GM23248 (cell line): ENCODE results near the gene EXOC1. TPM values are rescaled to one million over a fixed set of nuclear protein-coding genes. Genes with fewer than 3 reads are reported as not detected.

Source experiments
- DNase-seq: peaks from one replicate; pipeline ENCODE4 v3.0.0-alpha.2; 2015
- H2AFZ ChIP-seq: fragments of 200-600 bp; sonication (generic); 2 replicates; pipeline ENCODE4 v1.6.1; 2016; ENCODE audit warnings: antibody characterized with exemption
- H3F3A ChIP-seq: fragments of 200-600 bp; sonication (generic); 2 replicates; pipeline ENCODE4 v1.6.1; 2016; ENCODE audit warnings: mild to moderate bottlenecking, antibody characterized with exemption, mixed run types; ENCODE audit not compliant: insufficient read depth
- H3K27ac ChIP-seq: fragments of 200-600 bp; sonication (generic); 2 replicates; pipeline ENCODE4 v1.5.1; 2016; ENCODE audit warnings: mild to moderate bottlenecking
- H3K27me3 ChIP-seq: fragments of 200-600 bp; sonication (generic); replicated peaks from 2 replicates; pipeline ENCODE4 v1.6.1; 2016; ENCODE audit warnings: mild to moderate bottlenecking; ENCODE audit not compliant: insufficient read depth
- H3K36me3 ChIP-seq: fragments of 200-600 bp; sonication (generic); 2 replicates; pipeline ENCODE4 v1.6.1; 2016; ENCODE audit warnings: low read depth, mild to moderate bottlenecking
- H3K4me1 ChIP-seq: fragments of 200-600 bp; sonication (generic); 2 replicates; pipeline ENCODE4 v1.6.1; 2016; ENCODE audit warnings: mild to moderate bottlenecking; ENCODE audit not compliant: insufficient read depth
- H3K4me2 ChIP-seq: fragments of 200-600 bp; sonication (generic); one replicate; pipeline ENCODE4 v1.6.1; 2016; ENCODE audit warnings: mild to moderate bottlenecking; ENCODE audit not compliant: unreplicated experiment
- H3K4me3 ChIP-seq: fragments of 200-600 bp; sonication (generic); 2 replicates; pipeline ENCODE4 v1.5.1; 2016; ENCODE audit warnings: mild to moderate bottlenecking
- H3K79me2 ChIP-seq: fragments of 200-600 bp; sonication (generic); 2 replicates; pipeline ENCODE4 v1.6.1; 2016; ENCODE audit warnings: mild to moderate bottlenecking; ENCODE audit not compliant: insufficient read depth
- H3K9ac ChIP-seq: fragments of 200-600 bp; sonication (generic); 2 replicates; pipeline ENCODE4 v1.6.1; 2016; ENCODE audit warnings: mild to moderate bottlenecking
- H3K9me2 ChIP-seq: fragments of 200-600 bp; sonication (generic); 2 replicates; pipeline ENCODE4 v1.6.1; 2016; ENCODE audit warnings: mixed run types, mild to moderate bottlenecking, moderate library complexity; ENCODE audit not compliant: insufficient read depth
- H3K9me3 ChIP-seq: fragments of 200-600 bp; sonication (generic); one replicate; pipeline ENCODE4 v1.6.1; 2017; ENCODE audit warnings: low read depth
- H4K20me1 ChIP-seq: fragments of 200-600 bp; sonication (generic); 2 replicates; pipeline ENCODE4 v1.6.0; 2016; ENCODE audit not compliant: insufficient read depth
- EZH2 ChIP-seq: fragments of 200-600 bp; sonication (generic); IDR thresholded peaks from 2 replicates; pipeline ENCODE4 v1.6.1; 2018; ENCODE audit warnings: antibody characterized with exemption, mild to moderate bottlenecking; ENCODE audit not compliant: insufficient read depth, poor library complexity, severe bottlenecking
- EZH2phosphoT487 ChIP-seq: fragments of 200-600 bp; sonication (generic); IDR thresholded peaks from 2 replicates; pipeline ENCODE4 v1.6.1; 2018; ENCODE audit warnings: antibody characterized with exemption, moderate library complexity, mild to moderate bottlenecking, low read depth; ENCODE audit not compliant: insufficient read depth
- WGBS, 2 experiments: methylation state at CpG; one replicate each; pipeline ENCODE4 v1.1.6; 2015 to 2017; ENCODE audit warnings: low lambda C conversion rate in 2 of 2, low coverage in 1 of 2; ENCODE audit errors: missing lambda C conversion rate in 2 of 2; 5-methylcytosine and 5-hydroxymethylcytosine counted together
- in situ Hi-C: fragments of 300-500 bp; cut with MboI; formaldehyde crosslinking; loops from 2 replicates; pipeline ENCODE4 v1.15.0; 2020
- polyA plus RNA-seq: library from polyadenylated mRNA; unstranded; fragments of >200 nt; fragmentation: Nextera tagmentation; extraction: Ambion mirVana; gene quantifications from 2 replicates; pipeline ENCODE4 v1.2.1, GENCODE V29; 2016
- total RNA-seq: library from RNA; depleted of rRNA; stranded (reverse); fragments of >200 nt; shearing (Covaris generic); gene quantifications from 2 replicates; pipeline ENCODE4 v1.2.3, GENCODE V29; 2014

Gene EXOC1
- total and polyA plus RNA-seq, 2 experiments from 2014 or later = 35.5 to 44.7 TPM

DNA sequence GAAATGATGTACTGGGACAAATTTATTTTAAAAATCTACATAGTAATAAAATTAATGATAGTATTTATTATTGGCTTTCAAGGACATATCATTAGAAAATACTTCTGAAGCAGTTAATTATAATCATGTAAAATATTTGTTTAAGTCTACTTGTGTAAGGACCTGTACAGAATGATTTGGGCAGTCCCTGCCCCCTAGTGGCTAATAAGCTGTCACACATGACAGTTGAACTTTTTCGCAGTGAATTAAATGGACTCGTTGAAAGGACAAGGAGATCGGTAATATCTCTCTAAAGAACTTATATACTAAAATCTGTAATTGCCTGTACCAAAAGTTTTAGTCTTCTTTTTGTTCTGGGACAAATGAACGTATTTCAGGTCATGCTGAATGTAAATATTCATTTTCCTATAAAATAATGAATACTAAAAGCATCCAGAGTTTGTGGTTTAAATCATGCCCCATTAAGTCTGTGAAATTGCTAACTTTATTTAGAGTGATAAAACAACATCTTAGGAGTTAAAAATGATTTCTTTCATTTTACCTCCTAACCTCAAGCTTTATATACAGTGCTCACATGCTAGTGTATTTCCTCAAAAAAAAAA is 13.6 kb downstream of the EXOC1 start:
- Histone ChIP-seq H3K4me1 (peaks cover 32% of the 10 kb centered on the region), H3K27ac (peak overlapping the region; percentile 84), H3K79me2 (peaks cover 33% of the 10 kb centered on the region), H3K9me3 (no peaks in the 10 kb centered on the region), H3K36me3 (peaks cover 33% of the 10 kb centered on the region), H4K20me1 (no peaks in the 10 kb centered on the region), H3F3A (peaks cover 30% of the 10 kb centered on the region), H3K9me2 (no peaks in the 10 kb centered on the region), H3K4me3 (peak overlapping the region; percentile 55), H2AFZ (0 out of 2 replicates have a peak overlapping the region, but pooled peaks have one; percentile 17), H3K27me3 (no peaks in the 10 kb centered on the region), H3K9ac (peak overlapping the region; percentile 22; the same call in 1 of the 2 replicates), H3K4me2 (peak overlapping the region; percentile 76)
- TF ChIP-seq EZH2 (no peak), EZH2phosphoT487 (no peak)
- in situ Hi-C loops = loop anchor here (25.0 kb wide), 1 partner anchor 430 kb away; no protein-coding TSS in a partner anchor
- 6 to 7% methylated on average over 4 of the region's 4 CpGs for WGBS, 2 experiments
- peak; percentile 80 for DNase-seq

DNA sequence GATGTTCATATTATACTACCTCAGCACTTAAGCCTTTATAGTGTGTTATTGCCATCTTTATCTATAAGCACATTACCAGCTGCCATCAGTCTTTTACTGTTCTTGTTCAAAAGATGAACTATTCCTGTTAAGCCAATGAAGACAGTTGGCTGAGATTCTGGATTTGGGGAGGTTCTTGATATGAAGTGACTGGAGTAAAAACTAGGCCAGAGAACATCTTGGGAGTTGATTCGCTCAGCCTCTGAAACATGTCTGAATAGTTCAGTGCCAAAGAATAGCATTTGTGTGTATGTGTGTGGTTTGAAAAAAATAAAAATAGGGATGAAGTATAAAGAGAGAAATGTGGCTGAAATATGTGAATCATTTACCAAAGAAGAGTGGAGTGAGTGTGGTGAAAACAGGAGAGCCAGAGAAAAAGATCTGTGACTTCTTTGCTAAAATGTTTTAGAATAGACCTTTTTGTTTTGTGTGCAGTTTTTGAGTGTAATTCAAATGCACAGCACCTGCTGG is 15.2 kb downstream of the EXOC1 start:
- Histone ChIP-seq H3K27ac (no peak overlapping the region), H3K4me1 (peaks cover 32% of the 10 kb centered on the region), H3K4me2 (no peak overlapping the region), H3K36me3 (peaks cover 46% of the 10 kb centered on the region), H3K79me2 (peaks cover 17% of the 10 kb centered on the region), H3F3A (peaks cover 30% of the 10 kb centered on the region), H2AFZ (no peak overlapping the region), H3K9me3 (no peaks in the 10 kb centered on the region), H3K4me3 (no peak overlapping the region), H3K9ac (no peak overlapping the region), H3K9me2 (no peaks in the 10 kb centered on the region), H3K27me3 (no peaks in the 10 kb centered on the region), H4K20me1 (no peaks in the 10 kb centered on the region)
- WGBS, 2 experiments = 95 to 100% methylated on average over 1 of the region's 1 CpG
- peak; percentile 32 for DNase-seq
- TF ChIP-seq EZH2phosphoT487 = no peak
- no peak for TF ChIP-seq EZH2
- in situ Hi-C loops = loop anchor here (25.0 kb wide), 1 partner anchor 431 kb away; no protein-coding TSS in a partner anchor

GRCh38 chr4:55871299-55871800 is 17.9 kb downstream of the EXOC1 start:
- no peak overlapping the region for H3K4me3 ChIP-seq
- peaks cover 65% of the 10 kb centered on the region for H3K36me3 ChIP-seq
- H4K20me1 ChIP-seq = no peaks in the 10 kb centered on the region
- H3K27ac ChIP-seq = no peak overlapping the region
- no peak overlapping the region for H3K4me2 ChIP-seq
- DNase-seq = no peak
- H3K9me2 ChIP-seq = no peaks in the 10 kb centered on the region
- peaks cover 12% of the 10 kb centered on the region; the same call in 1 of the 2 replicates for H3K79me2 ChIP-seq
- no peak overlapping the region for H2AFZ ChIP-seq
- in situ Hi-C loops = loop anchor here (25.0 kb wide), 1 partner anchor 434 kb away; no protein-coding TSS in a partner anchor
- no peak overlapping the region for H3K9ac ChIP-seq
- no peaks in the 10 kb centered on the region for H3K27me3 ChIP-seq
- no peak for TF ChIP-seq EZH2phosphoT487
- no peak for TF ChIP-seq EZH2
- no peaks in the 10 kb centered on the region for H3K9me3 ChIP-seq
- peaks cover 13% of the 10 kb centered on the region for H3K4me1 ChIP-seq
- H3F3A ChIP-seq = peaks cover 5% of the 10 kb centered on the region
- 94 to 95% methylated on average over 5 of the region's 5 CpGs for WGBS, 2 experiments

- Histone ChIP-seq H3K4me1 (no peaks in the 10 kb centered on the region), H4K20me1 (no peaks in the 10 kb centered on the region), H3K9me3 (no peaks in the 10 kb centered on the region), H3K9me2 (no peaks in the 10 kb centered on the region), H3K4me3 (no peak overlapping the region), H2AFZ (no peak overlapping the region), H3K27ac (no peak overlapping the region), H3K9ac (no peak overlapping the region), H3K27me3 (no peaks in the 10 kb centered on the region), H3K4me2 (no peak overlapping the region), H3K36me3 (peaks cover 72% of the 10 kb centered on the region), H3F3A (no peaks in the 10 kb centered on the region), H3K79me2 (no peaks in the 10 kb centered on the region)
- no peak for DNase-seq
- TF ChIP-seq EZH2phosphoT487 (no peak), EZH2 (no peak)
- in situ Hi-C loops = loop anchor here (25.0 kb wide), 1 partner anchor 438 kb away; no protein-coding TSS in a partner anchor
These were observed 21.4 kb downstream of the EXOC1 start for GRCh38 chr4:55874831-55875230.
